Astrocyte (in vitro differentiated cells and primary cell): ENCODE results near the gene CDKL4.

Experiments used
- CTCF ChIP-seq: IDR thresholded peaks from 2 replicates; pipeline ENCODE4 v1.5.1; 2011; ENCODE audit warnings: low read depth, mild to moderate bottlenecking, inconsistent platforms, low read length, moderate library complexity; ENCODE audit not compliant: insufficient read depth
- EZH2 ChIP-seq: IDR thresholded peaks from 2 replicates; pipeline ENCODE4 v1.6.1; 2012; ENCODE audit warnings: mild to moderate bottlenecking, low read length, inconsistent platforms; ENCODE audit not compliant: insufficient read depth

GRCh38 chr2:39213015-39213414 lies 30.8 kb downstream of the CDKL4 start:
- TF ChIP-seq CTCF (no peak), EZH2 (no peak)
